IPS-18c (cell line): Measurements from ENCODE around the gene ERBIN.
"Not testable (repeated sequence)": the region's sequence is repeated elsewhere in the genome, so short reads cannot be mapped to it uniquely, and the experiment has no call there.

Experiments used
- H3K4me3 ChIP-seq: 2 replicates; pipeline ENCODE4 v1.7.0; 2013; ENCODE audit warnings: low read depth, mild to moderate bottlenecking, low read length, moderate library complexity; ENCODE audit not compliant: insufficient read depth
- H3K9me3 ChIP-seq: one replicate; pipeline ENCODE4 v1.6.1; 2013; ENCODE audit warnings: mild to moderate bottlenecking, low read length, moderate library complexity; ENCODE audit not compliant: control insufficient read depth, insufficient read depth

The ERBIN gene

GRCh38 chr5:65943771-65944170 lies 17.4 kb downstream of the ERBIN start:
- no peak overlapping the region for H3K4me3 ChIP-seq
- H3K9me3 ChIP-seq = no peaks in the 10 kb centered on the region

- Histone ChIP-seq H3K4me3 (no peak overlapping the region), H3K9me3 (no peaks in the 10 kb centered on the region)
Observed at GRCh38 chr5:65946198-65946745, 19.9 kb downstream of the ERBIN start.

GRCh38 chr5:65948115-65948747 lies 21.9 kb downstream of the ERBIN start:
- Histone ChIP-seq H3K4me3 (no peak overlapping the region), H3K9me3 (no peaks in the 10 kb centered on the region)

GRCh38 chr5:65951330-65951729 lies 25.0 kb downstream of the ERBIN start:
- Histone ChIP-seq H3K4me3 (no peak overlapping the region), H3K9me3 (no peaks in the 10 kb centered on the region)

- Histone ChIP-seq H3K4me3 (no peak overlapping the region), H3K9me3 (no peaks in the 10 kb centered on the region)
Observed at GRCh38 chr5:65952259-65952658, 25.9 kb downstream of the ERBIN start.

- Histone ChIP-seq H3K9me3 (no peaks in the 10 kb centered on the region), H3K4me3 (no peak overlapping the region)
Observed at GRCh38 chr5:65954200-65954599, 27.8 kb downstream of the ERBIN start.

- H3K4me3 ChIP-seq = no peak overlapping the region
Observed at GRCh38 chr5:65955746-65956145, 29.4 kb downstream of the ERBIN start.

GRCh38 chr5:65957703-65958102 lies 31.3 kb downstream of the ERBIN start:
- not testable (repeated sequence) for H3K4me3 ChIP-seq, H3K9me3 ChIP-seq

More at GRCh38 chr5:65955746-65956145, 29.4 kb downstream of the ERBIN start:
- H3K9me3 ChIP-seq = no peaks in the 10 kb centered on the region

GRCh38 chr5:65961633-65962032 lies 35.3 kb downstream of the ERBIN start:
- no peak overlapping the region for H3K4me3 ChIP-seq
- H3K9me3 ChIP-seq = no peaks in the 10 kb centered on the region

GRCh38 chr5:65967288-65968066 lies 41.1 kb downstream of the ERBIN start:
- Histone ChIP-seq H3K4me3 (no peak overlapping the region), H3K9me3 (no peaks in the 10 kb centered on the region)

- Histone ChIP-seq H3K4me3 (no peak overlapping the region), H3K9me3 (no peaks in the 10 kb centered on the region)
Observed at GRCh38 chr5:65969539-65970393, 43.4 kb downstream of the ERBIN start.

GRCh38 chr5:65970481-65971367 lies 44.3 kb downstream of the ERBIN start:
- Histone ChIP-seq H3K9me3 (no peaks in the 10 kb centered on the region), H3K4me3 (no peak overlapping the region)

- no peak overlapping the region for H3K4me3 ChIP-seq
- no peaks in the 10 kb centered on the region for H3K9me3 ChIP-seq
Observed at GRCh38 chr5:65971643-65972042, 45.3 kb downstream of the ERBIN start.

- H3K4me3 ChIP-seq, H3K9me3 ChIP-seq: not testable (repeated sequence)
Observed at GRCh38 chr5:65972896-65973295, 46.5 kb downstream of the ERBIN start.

- H3K4me3 ChIP-seq = no peak overlapping the region
- no peaks in the 10 kb centered on the region for H3K9me3 ChIP-seq
Observed at GRCh38 chr5:65978251-65978650, 51.9 kb downstream of the ERBIN start.

- no peaks in the 10 kb centered on the region for H3K9me3 ChIP-seq
- H3K4me3 ChIP-seq = no peak overlapping the region
Observed at GRCh38 chr5:65981548-65981947, 55.2 kb downstream of the ERBIN start.
